K562 (cell line): ENCODE results near the gene MRPL16. TPM values are rescaled to one million over a fixed set of nuclear protein-coding genes. Genes with fewer than 3 reads are reported as not detected.

Experiments
- CHD7 ChIP-seq: fragments of 200-600 bp; sonication (generic); IDR thresholded peaks from one replicate; pipeline ENCODE4 v1.6.1; 2012; ENCODE audit warnings: mild to moderate bottlenecking, low read depth, low read length, inconsistent platforms
- DDX20 ChIP-seq: fragments of 450-650 bp; IDR thresholded peaks from 2 replicates; pipeline ENCODE4 v1.6.1; 2016; ENCODE audit warnings: missing genetic modification characterization, low read depth, mild to moderate bottlenecking, missing compliant biosample characterization, moderate library complexity
- ELF4 ChIP-seq: fragments of 450-650 bp; formaldehyde crosslinking; IDR thresholded peaks from 2 replicates; pipeline ENCODE4 v1.4.0; 2022; ENCODE audit warnings: missing genetic modification characterization
- NFIX ChIP-seq: fragments of 250-450 bp; sonication (Bioruptor Pico); IDR thresholded peaks from 2 replicates; pipeline ENCODE4 v1.4.0; 2020; ENCODE audit warnings: low read depth, mild to moderate bottlenecking, moderate library complexity
- PATZ1 ChIP-seq: fragments of 250-450 bp; sonication (Bioruptor Pico); IDR thresholded peaks from 2 replicates; pipeline ENCODE4 v1.5.0; 2020; ENCODE audit warnings: mild to moderate bottlenecking, borderline replicate concordance
- RBM14 ChIP-seq: fragments of 200-400 bp; formaldehyde crosslinking; IDR thresholded peaks from 2 replicates; pipeline ENCODE4 v1.6.1; 2018; ENCODE audit warnings: low read depth, mild to moderate bottlenecking, low read length, moderate library complexity, borderline replicate concordance; ENCODE audit not compliant: insufficient read depth
- SRSF1 ChIP-seq: fragments of 200-400 bp; formaldehyde crosslinking; IDR thresholded peaks from 2 replicates; pipeline ENCODE4 v1.6.1; 2017; ENCODE audit warnings: mild to moderate bottlenecking, low read depth, low read length, moderate library complexity
- TCFL5 ChIP-seq: fragments of 250-450 bp; sonication (Bioruptor Pico); conservative IDR thresholded peaks from 2 replicates; pipeline ENCODE4 v1.6.1; 2021; ENCODE audit warnings: mild to moderate bottlenecking, moderate library complexity, matching md5 sums
- ZBTB5 ChIP-seq: fragments of 450-650 bp; IDR thresholded peaks from 2 replicates; pipeline ENCODE4 v1.6.1; 2017; ENCODE audit warnings: antibody characterized with exemption
- ZC3H4 ChIP-seq: sonication (generic); formaldehyde crosslinking; IDR thresholded peaks from 2 replicates; pipeline ENCODE4 v1.9.0; 2021; ENCODE audit warnings: missing genetic modification reagents, borderline replicate concordance
- polyA plus RNA-seq, 8 experiments: library from polyadenylated mRNA; depleted of rRNA in 4 of 8; stranded (reverse) in 5 of 8; unstranded in 3 of 8; fragments of >200 nt; fragmentation: Nextera tagmentation in 2 of 8; fragmentation: Illumina TruSeq in 1 of 8; extraction: Ambion mirVana in 2 of 8; extraction: Trizol in 1 of 8; gene quantifications; 2 replicates each; pipeline versions ENCODE4 v1.2.1 to v1.2.3, GENCODE V29; 2011 to 2014; ENCODE audit warnings: inconsistent platforms in 1 of 8, missing spikeins in 1 of 8
- total RNA-seq, 7 experiments: library from RNA; depleted of rRNA in 6 of 7; stranded (reverse); fragments of >200 nt in 6 of 7; fragmentation: Illumina TruSeq in 2 of 7; extraction: Trizol in 2 of 7; gene quantifications; 2 replicates each; pipeline versions ENCODE4 v1.2.1 to v1.2.3, GENCODE V29; 2011 to 2021; ENCODE audit warnings: low replicate concordance in 1 of 7

Gene MRPL16
- total and polyA plus RNA-seq, 9 of the 15 experiments (the other 6 are each of a cell fraction or from before 2014, with no cell fraction given) = 63.3 to 209 (median 157) TPM

- TF ChIP-seq PATZ1 (CRISPR knock-in tag) (no peak), ELF4 (no peak), CHD7 (no peak), NFIX (CRISPR knock-in tag) (no peak), SRSF1 (no peak), RBM14 (no peak), DDX20 (tag) (no peak), ZC3H4 (CRISPR knock-in tag) (no peak), TCFL5 (CRISPR knock-in tag) (no peak), ZBTB5 (no peak)
These were observed 34.1 kb downstream of the MRPL16 start (continued) for GRCh38 chr11:59776210-59777066.
